Keratinocyte (primary cell): ENCODE data around the gene ZFYVE9. TPM values are rescaled to one million over a fixed set of nuclear protein-coding genes. Genes with fewer than 3 reads are reported as not detected.

Experiments used
- DNase-seq: peaks from one replicate; pipeline ENCODE4 v3.0.0-alpha.2; 2011; ENCODE audit warnings: low read depth, missing footprints, low spot score
- FAIRE-seq: peaks from 2 replicates; lab custom pipeline; 2011; peaks lifted over from hg19 to GRCh38; lab: Jason Lieb, UNC
- H2AFZ ChIP-seq: 2 replicates; pipeline ENCODE4 v1.6.0; 2012; ENCODE audit warnings: low read length, control low read depth, inconsistent platforms; ENCODE audit not compliant: control insufficient read depth
- H3K27ac ChIP-seq: 2 replicates; pipeline ENCODE4 v1.5.1; 2011; ENCODE audit warnings: low read length; ENCODE audit not compliant: control insufficient read depth, insufficient read depth
- H3K27me3 ChIP-seq: 3 replicates; pipeline ENCODE4 v1.6.0; 2011; ENCODE audit warnings: low read length; ENCODE audit not compliant: control insufficient read depth, insufficient read depth; ENCODE audit errors: extremely low read depth
- H3K36me3 ChIP-seq, 2 experiments: 2 replicates in 1 of 2; 3 replicates in 1 of 2; pipeline ENCODE4 v1.5.1; 2011; ENCODE audit warnings: low read length in 2 of 2, mild to moderate bottlenecking in 1 of 2; ENCODE audit not compliant: control insufficient read depth in 2 of 2, insufficient read depth in 2 of 2; ENCODE audit errors: extremely low read depth in 1 of 2
- H3K4me1 ChIP-seq: 3 replicates; pipeline ENCODE4 v1.5.1; 2011; ENCODE audit warnings: low read length; ENCODE audit not compliant: control insufficient read depth, insufficient read depth; ENCODE audit errors: extremely low read depth
- H3K4me2 ChIP-seq: 3 replicates; pipeline ENCODE4 v1.6.0; 2011; ENCODE audit warnings: low read depth, low read length; ENCODE audit not compliant: control insufficient read depth, insufficient read depth; ENCODE audit errors: extremely low read depth
- H3K4me3 ChIP-seq, 3 experiments: fragments of 200-600 bp in 1 of 3; sonication (generic) in 1 of 3; 2 replicates in 2 of 3; 3 replicates in 1 of 3; pipeline ENCODE4 v1.5.1; 2011 to 2016; ENCODE audit warnings: low read length in 3 of 3, mild to moderate bottlenecking in 3 of 3, control low read depth in 2 of 3, inconsistent platforms in 1 of 3, low read depth in 1 of 3, mixed read lengths in 1 of 3, mixed run types in 1 of 3, moderate library complexity in 1 of 3; ENCODE audit not compliant: control insufficient read depth in 2 of 3, insufficient read depth in 2 of 3; ENCODE audit errors: extremely low read depth in 1 of 3
- H3K79me2 ChIP-seq: 2 replicates; pipeline ENCODE4 v1.6.0; 2012; ENCODE audit warnings: low read length; ENCODE audit not compliant: control insufficient read depth, insufficient read depth
- H3K9ac ChIP-seq: 3 replicates; pipeline ENCODE4 v1.6.0; 2011; ENCODE audit warnings: low read length; ENCODE audit not compliant: control insufficient read depth, insufficient read depth; ENCODE audit errors: extremely low read depth
- H3K9me1 ChIP-seq: 3 replicates; pipeline ENCODE4 v1.6.0; 2011; ENCODE audit warnings: low read length; ENCODE audit not compliant: control insufficient read depth, insufficient read depth; ENCODE audit errors: extremely low read depth
- H3K9me3 ChIP-seq: 2 replicates; pipeline ENCODE4 v1.5.1; 2012; ENCODE audit warnings: low read depth, low read length; ENCODE audit not compliant: control insufficient read depth
- H4K20me1 ChIP-seq: 3 replicates; pipeline ENCODE4 v1.6.0; 2011; ENCODE audit warnings: low read length; ENCODE audit not compliant: control insufficient read depth, insufficient read depth; ENCODE audit errors: extremely low read depth
- EZH2 ChIP-seq: IDR thresholded peaks from one replicate; pipeline ENCODE4 v1.6.1; 2012; ENCODE audit warnings: inconsistent platforms, mild to moderate bottlenecking, low read length, moderate library complexity
- dilution Hi-C: fragments of 300-500 bp; cut with MboI; formaldehyde crosslinking; loops from one replicate; pipeline ENCODE4 v1.7.0; 2020; ENCODE audit warnings: low sequenced_read_pairs; ENCODE audit not compliant: extremely low pct_ligation_motif_present
- polyA plus RNA-seq, 5 experiments: library from polyadenylated mRNA; depleted of rRNA in 3 of 5; stranded (reverse) in 3 of 5; stranded (forward) in 1 of 5; unstranded in 1 of 5; fragments of >200 nt; gene quantifications; 1 replicate in 1 of 5; 2 replicates in 3 of 5; 3 replicates in 1 of 5; pipeline versions ENCODE4 v1.2.1 to v1.2.3, GENCODE V29; 2011 to 2012; ENCODE audit warnings: missing spikeins in 2 of 5, low read depth in 1 of 5, low replicate concordance in 1 of 5
- TF ChIP-seq, protein P1 (sequence below), 3 experiments: IDR thresholded peaks in 1 of 3; conservative IDR thresholded peaks in 1 of 3; optimal IDR thresholded peaks in 1 of 3; 2 replicates in 2 of 3; 3 replicates in 1 of 3; pipeline versions ENCODE3 to v1.5.1; 2011; ENCODE audit warnings: low read length in 3 of 3, mild to moderate bottlenecking in 3 of 3, moderate library complexity in 2 of 3, control low read depth in 1 of 3, inconsistent platforms in 1 of 3; ENCODE audit not compliant: insufficient read depth in 2 of 3; ENCODE audit errors: extremely low read depth in 1 of 3

Gene ZFYVE9
- polyA plus RNA-seq, 1 donor (not counting 4 experiments of a cell fraction or from before 2014, with no cell fraction given) = 27.7 TPM

DNA sequence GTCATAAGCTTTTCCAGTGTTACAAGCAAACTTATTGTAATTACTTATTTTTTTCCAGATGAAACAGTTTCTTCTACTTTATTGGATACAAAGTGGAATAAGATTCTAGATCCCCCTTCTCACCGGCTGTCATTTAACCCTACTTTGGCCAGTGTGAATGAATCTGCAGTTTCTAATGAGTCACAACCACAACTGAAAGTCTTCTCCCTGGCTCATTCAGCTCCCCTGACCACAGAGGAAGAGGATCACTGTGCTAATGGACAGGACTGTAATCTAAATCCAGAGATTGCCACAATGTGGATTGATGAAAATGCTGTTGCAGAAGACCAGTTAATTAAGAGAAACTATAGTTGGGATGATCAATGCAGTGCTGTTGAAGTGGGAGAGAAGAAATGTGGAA is 95.5 kb downstream of the ZFYVE9 start:
- no peak for TF ChIP-seq EZH2
- TF ChIP-seq, protein P1, sequence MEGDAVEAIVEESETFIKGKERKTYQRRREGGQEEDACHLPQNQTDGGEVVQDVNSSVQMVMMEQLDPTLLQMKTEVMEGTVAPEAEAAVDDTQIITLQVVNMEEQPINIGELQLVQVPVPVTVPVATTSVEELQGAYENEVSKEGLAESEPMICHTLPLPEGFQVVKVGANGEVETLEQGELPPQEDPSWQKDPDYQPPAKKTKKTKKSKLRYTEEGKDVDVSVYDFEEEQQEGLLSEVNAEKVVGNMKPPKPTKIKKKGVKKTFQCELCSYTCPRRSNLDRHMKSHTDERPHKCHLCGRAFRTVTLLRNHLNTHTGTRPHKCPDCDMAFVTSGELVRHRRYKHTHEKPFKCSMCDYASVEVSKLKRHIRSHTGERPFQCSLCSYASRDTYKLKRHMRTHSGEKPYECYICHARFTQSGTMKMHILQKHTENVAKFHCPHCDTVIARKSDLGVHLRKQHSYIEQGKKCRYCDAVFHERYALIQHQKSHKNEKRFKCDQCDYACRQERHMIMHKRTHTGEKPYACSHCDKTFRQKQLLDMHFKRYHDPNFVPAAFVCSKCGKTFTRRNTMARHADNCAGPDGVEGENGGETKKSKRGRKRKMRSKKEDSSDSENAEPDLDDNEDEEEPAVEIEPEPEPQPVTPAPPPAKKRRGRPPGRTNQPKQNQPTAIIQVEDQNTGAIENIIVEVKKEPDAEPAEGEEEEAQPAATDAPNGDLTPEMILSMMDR (optimal IDR thresholded peaks at IDR 0.05 in 1 of 3, IDR thresholded peaks at IDR 0.05 in 1 of 3, conservative IDR thresholded peaks at IDR 0.05 in 1 of 3; ENCODE audit: extremely low read depth in 1 of 3, insufficient read depth in 2 of 3, low read length in 3 of 3) = no peak
- peak; percentile 95 for FAIRE-seq
- H3K27me3 ChIP-seq = no peaks in the 10 kb centered on the region
- dilution Hi-C loops = no loop called here
- peaks cover 36% of the 10 kb centered on the region for H3K4me1 ChIP-seq
- H3K4me2 ChIP-seq = peak overlapping the region; percentile 75
- no peaks in the 10 kb centered on the region for H3K9me1 ChIP-seq
- no peak overlapping the region for H3K9ac ChIP-seq
- H3K79me2 ChIP-seq = no peaks in the 10 kb centered on the region
- H4K20me1 ChIP-seq = no peaks in the 10 kb centered on the region
- H3K9me3 ChIP-seq = no peaks in the 10 kb centered on the region
- H2AFZ ChIP-seq = no peak overlapping the region
- peaks cover 0 to 3% of the 10 kb centered on the region in 2 experiments for H3K36me3 ChIP-seq
- DNase-seq = no peak
- peak overlapping the region; percentile 79 for H3K27ac ChIP-seq
- H3K4me3 ChIP-seq = no peak overlapping the region

DNA sequence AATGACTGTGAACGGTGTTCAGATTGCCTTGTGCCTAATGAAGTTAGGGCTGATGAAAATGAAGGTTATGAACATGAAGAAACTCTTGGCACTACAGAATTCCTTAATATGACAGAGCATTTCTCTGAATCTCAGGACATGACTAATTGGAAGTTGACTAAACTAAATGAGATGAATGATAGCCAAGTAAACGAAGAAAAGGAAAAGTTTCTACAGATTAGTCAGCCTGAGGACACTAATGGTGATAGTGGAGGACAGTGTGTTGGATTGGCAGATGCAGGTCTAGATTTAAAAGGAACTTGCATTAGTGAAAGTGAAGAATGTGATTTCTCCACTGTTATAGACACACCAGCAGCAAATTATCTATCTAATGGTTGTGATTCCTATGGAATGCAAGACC is 96.6 kb downstream of the ZFYVE9 start:
- no peaks in the 10 kb centered on the region for H3K9me3 ChIP-seq
- no peak overlapping the region for H2AFZ ChIP-seq
- H3K4me3 ChIP-seq = peak overlapping the region in 1 of 3 experiments; percentile 21
- DNase-seq (peak; percentile 38), FAIRE-seq (peak; percentile 93)
- peaks cover 41% of the 10 kb centered on the region for H3K4me1 ChIP-seq
- H3K27ac ChIP-seq = peak overlapping the region; percentile 79
- H3K9ac ChIP-seq = no peak overlapping the region
- dilution Hi-C loops = no loop called here
- no peaks in the 10 kb centered on the region for H4K20me1 ChIP-seq
- H3K4me2 ChIP-seq = peak overlapping the region; percentile 75
- no peak for TF ChIP-seq EZH2
- TF ChIP-seq, protein P1 (optimal IDR thresholded peaks at IDR 0.05 in 1 of 3, IDR thresholded peaks at IDR 0.05 in 1 of 3, conservative IDR thresholded peaks at IDR 0.05 in 1 of 3; ENCODE audit: extremely low read depth in 1 of 3, insufficient read depth in 2 of 3, low read length in 3 of 3) = no peak
- H3K36me3 ChIP-seq = peaks cover 0 to 3% of the 10 kb centered on the region in 2 experiments
- no peaks in the 10 kb centered on the region for H3K27me3 ChIP-seq
- no peaks in the 10 kb centered on the region for H3K79me2 ChIP-seq
- no peaks in the 10 kb centered on the region for H3K9me1 ChIP-seq
